ENCODE measurements around the gene CASZ1. TPM values are rescaled to one million over a fixed set of nuclear protein-coding genes. Genes with fewer than 3 reads are reported as not detected.

The CASZ1 gene
- total and polyA plus RNA-seq, 12 donors: 2.5 to 35.2 (median 7.0) TPM

DNA sequence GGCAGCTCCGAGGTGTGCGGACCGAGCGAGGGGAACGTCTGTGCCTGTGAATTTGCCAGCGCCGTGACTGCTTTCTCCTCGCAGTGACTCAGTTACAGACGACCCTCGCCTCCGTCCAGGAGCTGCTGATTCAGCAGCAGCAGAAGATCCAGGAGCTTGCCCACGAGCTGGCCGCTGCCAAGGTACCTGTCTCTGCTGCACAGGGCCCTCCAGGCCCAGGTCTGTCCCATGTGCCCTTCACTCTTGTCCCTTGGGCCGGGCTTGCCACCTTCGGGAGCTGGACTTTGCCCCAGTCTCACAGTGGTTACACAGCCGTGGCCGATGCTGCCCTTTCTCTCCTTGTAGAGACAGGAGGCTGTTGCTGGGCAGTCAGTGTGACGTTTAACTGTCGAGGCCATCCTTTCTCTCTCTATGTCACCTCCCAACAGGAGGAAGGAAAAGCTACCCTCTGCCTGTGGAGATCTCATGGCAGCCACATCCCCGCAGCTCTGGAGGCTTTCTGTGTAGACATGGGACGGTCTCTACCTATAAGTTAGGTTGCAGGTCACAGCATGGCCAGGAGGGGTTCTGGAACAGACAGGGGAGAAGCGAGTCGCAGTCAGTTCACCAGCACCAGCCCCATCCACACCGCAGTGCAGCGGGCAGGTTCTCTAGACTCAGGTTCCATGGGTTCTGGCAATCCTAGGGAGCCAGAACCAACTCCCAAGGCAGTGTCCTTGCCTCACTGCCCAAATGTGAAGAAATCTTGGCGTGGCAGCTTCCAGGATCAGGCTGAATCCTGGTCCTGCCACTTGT lies 172.0 kb downstream of the CASZ1 start:
- WGBS, 4 donors: 92 to 94% (median 93%) methylated on average over 12 to 26 of the region's 26 CpGs
- Histone ChIP-seq H3K9me3 (replicated peaks in 1 of 3) (no peaks in the 10 kb centered on the region), H3K27me3 (no peaks in the 10 kb centered on the region), H3K4me3 (no peak overlapping the region), H3K27ac (no peak overlapping the region), H3K4me1 (replicated peaks in 1 of 2) (no peaks in the 10 kb centered on the region), H3K36me3 (replicated peaks in 1 of 2) (peaks cover 0 to 14% of the 10 kb centered on the region in 2 donors)
- intact Hi-C loops (cut with DNase I): no loop called here
- TF ChIP-seq POLR2A (IDR thresholded peaks at IDR 0.05): no peak
- TF ChIP-seq, protein P1, sequence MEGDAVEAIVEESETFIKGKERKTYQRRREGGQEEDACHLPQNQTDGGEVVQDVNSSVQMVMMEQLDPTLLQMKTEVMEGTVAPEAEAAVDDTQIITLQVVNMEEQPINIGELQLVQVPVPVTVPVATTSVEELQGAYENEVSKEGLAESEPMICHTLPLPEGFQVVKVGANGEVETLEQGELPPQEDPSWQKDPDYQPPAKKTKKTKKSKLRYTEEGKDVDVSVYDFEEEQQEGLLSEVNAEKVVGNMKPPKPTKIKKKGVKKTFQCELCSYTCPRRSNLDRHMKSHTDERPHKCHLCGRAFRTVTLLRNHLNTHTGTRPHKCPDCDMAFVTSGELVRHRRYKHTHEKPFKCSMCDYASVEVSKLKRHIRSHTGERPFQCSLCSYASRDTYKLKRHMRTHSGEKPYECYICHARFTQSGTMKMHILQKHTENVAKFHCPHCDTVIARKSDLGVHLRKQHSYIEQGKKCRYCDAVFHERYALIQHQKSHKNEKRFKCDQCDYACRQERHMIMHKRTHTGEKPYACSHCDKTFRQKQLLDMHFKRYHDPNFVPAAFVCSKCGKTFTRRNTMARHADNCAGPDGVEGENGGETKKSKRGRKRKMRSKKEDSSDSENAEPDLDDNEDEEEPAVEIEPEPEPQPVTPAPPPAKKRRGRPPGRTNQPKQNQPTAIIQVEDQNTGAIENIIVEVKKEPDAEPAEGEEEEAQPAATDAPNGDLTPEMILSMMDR (IDR thresholded peaks at IDR 0.05): no peak
- DNase-seq: no peak

DNA sequence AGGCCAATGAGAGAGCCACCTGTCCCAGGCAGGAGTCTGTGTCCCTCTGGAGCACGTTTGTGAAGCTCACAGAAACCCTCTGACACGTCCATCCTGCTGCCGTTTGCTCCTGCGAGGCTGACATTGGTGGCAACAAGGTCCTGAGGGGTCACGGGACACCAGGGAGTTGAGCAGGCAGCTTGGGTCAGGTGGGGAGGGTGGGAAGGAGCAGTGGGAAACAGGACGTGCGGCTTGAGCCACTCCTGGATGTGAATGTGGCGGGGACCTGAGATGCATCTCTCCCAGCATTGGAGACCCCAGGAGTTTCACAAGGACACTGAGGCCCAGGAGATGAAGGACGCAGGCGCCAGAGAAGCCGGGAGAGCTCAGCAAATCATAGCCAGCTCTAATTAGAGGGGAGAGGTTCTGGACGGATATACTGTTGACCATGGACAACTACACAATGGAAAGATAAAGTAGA lies 172.7 kb downstream of the CASZ1 start:
- TF ChIP-seq, protein P1 (IDR thresholded peaks at IDR 0.05): no peak
- no peak for TF ChIP-seq POLR2A (IDR thresholded peaks at IDR 0.05)
- DNase-seq: no peak
- no peaks in the 10 kb centered on the region for H3K27me3 ChIP-seq
- no peak overlapping the region for H3K27ac ChIP-seq
- no peaks in the 10 kb centered on the region for H3K9me3 ChIP-seq (replicated peaks in 1 of 3)
- H3K4me3 ChIP-seq: no peak overlapping the region
- 86 to 95% (median 91%) methylated on average over 10 to 12 of the region's 12 CpGs for WGBS, 4 donors
- H3K4me1 ChIP-seq (replicated peaks in 1 of 2): no peaks in the 10 kb centered on the region
- peaks cover 0 to 14% of the 10 kb centered on the region in 2 donors for H3K36me3 ChIP-seq (replicated peaks in 1 of 2)
- intact Hi-C loops (cut with DNase I): no loop called here

DNA sequence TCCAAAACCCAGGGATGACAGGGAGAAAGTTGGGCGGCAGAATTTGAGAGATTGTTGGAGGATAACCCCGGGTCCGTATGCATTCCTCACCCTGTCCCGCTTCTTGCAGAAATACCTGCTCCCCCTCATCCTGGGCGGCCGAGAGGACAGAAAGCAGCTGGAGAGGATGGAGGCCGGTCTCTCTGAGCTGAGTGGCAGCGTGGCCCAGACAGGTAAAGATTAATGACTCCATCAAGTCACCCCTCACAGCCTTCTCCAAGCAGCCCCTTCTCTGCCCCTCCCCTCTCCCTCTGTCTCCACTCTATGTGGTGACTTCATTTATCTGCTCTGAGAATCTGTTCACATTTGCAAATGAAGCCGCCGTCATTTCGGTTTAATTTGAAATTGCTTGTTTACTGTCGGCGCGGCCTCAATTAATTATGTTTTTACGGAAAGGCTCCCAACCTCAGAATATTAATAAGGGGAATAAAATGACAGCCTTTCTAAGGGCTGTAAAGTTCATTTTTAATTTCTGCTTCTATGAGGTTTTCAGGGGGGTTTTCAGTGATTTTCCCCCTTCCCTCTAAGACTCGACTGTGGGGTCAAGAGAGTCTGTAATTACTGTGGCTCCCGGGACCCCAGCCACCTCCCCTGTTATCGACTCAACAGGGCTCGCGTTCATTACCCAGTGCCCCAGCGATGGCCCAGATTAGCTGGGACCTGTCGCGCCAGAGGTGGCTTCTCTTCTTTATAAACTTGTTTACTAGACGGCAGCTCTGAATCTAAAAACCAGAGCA lies 173.3 kb downstream of the CASZ1 start:
- Histone ChIP-seq H3K9me3 (replicated peaks in 1 of 3) (no peaks in the 10 kb centered on the region), H3K36me3 (replicated peaks in 1 of 2) (peaks cover 0 to 14% of the 10 kb centered on the region in 2 donors), H3K4me1 (replicated peaks in 1 of 2) (no peaks in the 10 kb centered on the region), H3K27ac (no peak overlapping the region), H3K4me3 (no peak overlapping the region), H3K27me3 (no peaks in the 10 kb centered on the region)
- 91 to 96% (median 92%) methylated on average over 24 of the region's 24 CpGs for WGBS, 4 donors
- DNase-seq: no peak
- intact Hi-C loops (cut with DNase I): no loop called here
- TF ChIP-seq, protein P1 (IDR thresholded peaks at IDR 0.05): no peak
- TF ChIP-seq POLR2A (IDR thresholded peaks at IDR 0.05): no peak

GRCh38 chr1:10621906-10622305 lies 174.5 kb downstream of the CASZ1 start:
- Histone ChIP-seq H3K27me3 (no peaks in the 10 kb centered on the region), H3K27ac (no peak overlapping the region), H3K4me1 (replicated peaks in 1 of 2) (no peaks in the 10 kb centered on the region), H3K9me3 (replicated peaks in 1 of 3) (no peaks in the 10 kb centered on the region), H3K4me3 (no peak overlapping the region), H3K36me3 (replicated peaks in 1 of 2) (peaks cover 0 to 14% of the 10 kb centered on the region in 2 donors)
- TF ChIP-seq, protein P1 (IDR thresholded peaks at IDR 0.05): no peak
- TF ChIP-seq POLR2A (IDR thresholded peaks at IDR 0.05): no peak
- WGBS, 4 donors: 87 to 94% (median 90%) methylated on average over 5 to 9 of the region's 9 CpGs
- DNase-seq: no peak
- intact Hi-C loops (cut with DNase I): no loop called here

Data from adrenal gland (tissue), 12 donors.